Inferior parietal cortex (tissue), 1 donor: Measurements from ENCODE around the gene ZNF710.
A peak's percentile ranks its signal among the peaks of the same experiment; 100 is the strongest.

ENCODE experiments used
- DNase-seq: peaks from one replicate; pipeline ENCODE4 v3.0.0-alpha.2; 2016; ENCODE audit errors: extremely low spot score

Gene ZNF710

GRCh38 chr15:90039996-90040395, 38.9 kb downstream of the ZNF710 start:
- no peak for DNase-seq

DNA sequence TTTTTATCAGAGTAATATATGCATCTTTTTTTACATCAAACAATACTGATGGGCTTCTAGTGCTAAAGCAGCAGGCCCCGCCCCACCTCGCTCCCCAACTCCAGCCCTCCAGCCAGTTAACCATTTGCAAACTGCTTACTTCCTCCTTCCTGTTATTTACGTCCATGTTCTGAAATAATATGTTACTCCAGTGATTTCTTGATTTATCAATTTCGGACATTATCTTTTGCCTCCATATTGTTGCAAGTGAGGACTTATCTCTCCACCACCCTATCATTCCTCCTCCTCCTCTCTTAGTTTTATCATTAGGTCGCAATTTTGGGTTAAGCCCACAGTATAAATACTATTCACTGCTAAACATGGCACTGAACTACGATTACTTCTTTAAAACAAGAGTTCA, 39.5 kb downstream of the ZNF710 start:
- no peak for DNase-seq

GRCh38 chr15:90042356-90042755, 41.2 kb downstream of the ZNF710 start:
- DNase-seq = no peak

DNA sequence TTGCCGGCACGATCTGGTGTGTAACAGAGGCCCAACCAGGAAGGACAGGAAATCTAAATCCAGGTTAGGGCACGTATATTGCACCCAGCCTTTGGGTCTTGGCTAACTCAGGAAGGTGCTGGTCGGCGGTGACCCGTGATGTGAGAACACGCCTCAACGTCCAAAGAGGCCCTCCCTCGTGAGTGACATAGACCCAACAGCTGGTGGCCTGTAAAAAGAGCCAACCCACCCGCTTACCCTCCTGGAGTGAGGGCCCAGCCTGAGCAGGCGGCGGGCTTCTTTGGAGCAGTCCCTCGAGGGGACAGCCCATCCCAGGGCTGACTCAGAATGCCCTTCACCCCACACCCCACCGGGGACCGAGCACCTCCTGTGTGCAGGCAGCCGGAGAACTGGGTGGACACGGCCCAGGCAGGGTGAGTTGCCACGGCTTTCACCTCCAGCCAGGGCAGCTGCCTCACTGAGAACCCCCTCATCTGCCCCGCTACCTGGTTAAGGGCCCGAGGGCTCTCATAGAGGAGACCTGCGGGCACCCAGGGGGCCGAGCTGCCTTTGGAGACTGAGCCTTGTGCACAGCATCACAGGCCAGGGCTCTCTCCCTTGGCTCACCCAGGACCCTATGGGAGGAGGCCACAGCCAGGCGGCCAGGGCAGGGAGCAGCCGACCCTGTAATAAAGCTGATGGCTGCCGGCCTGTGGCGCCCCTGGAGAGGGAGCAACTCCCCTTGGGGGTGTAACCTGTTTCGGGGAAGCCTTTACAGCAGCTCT, 41.8 kb downstream of the ZNF710 start:
- no peak for DNase-seq

- DNase-seq = no peak
These were observed 42.4 kb downstream of the ZNF710 start for GRCh38 chr15:90043530-90044010.

DNA sequence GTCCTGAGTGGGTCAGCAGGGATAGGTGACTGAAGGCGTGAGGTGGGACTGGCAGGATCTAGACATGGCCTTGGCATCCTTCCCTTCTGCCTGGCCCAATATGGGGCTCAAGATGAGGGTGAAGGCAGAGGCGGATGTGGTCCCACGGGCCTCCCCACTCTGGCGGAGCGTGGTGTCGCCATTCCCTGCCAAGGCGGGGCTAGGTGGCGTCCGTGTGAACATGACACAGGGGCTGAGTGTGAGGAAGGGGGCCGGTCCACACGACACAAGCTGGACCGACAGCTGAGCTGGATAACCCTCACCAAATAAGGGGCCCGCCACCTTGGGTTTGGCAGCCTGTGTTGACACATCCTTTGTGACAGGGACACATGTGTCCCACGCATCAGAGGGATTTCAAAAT, 43.1 kb downstream of the ZNF710 start:
- DNase-seq = no peak

GRCh38 chr15:90044916-90045371, 43.8 kb downstream of the ZNF710 start:
- no peak for DNase-seq

DNA sequence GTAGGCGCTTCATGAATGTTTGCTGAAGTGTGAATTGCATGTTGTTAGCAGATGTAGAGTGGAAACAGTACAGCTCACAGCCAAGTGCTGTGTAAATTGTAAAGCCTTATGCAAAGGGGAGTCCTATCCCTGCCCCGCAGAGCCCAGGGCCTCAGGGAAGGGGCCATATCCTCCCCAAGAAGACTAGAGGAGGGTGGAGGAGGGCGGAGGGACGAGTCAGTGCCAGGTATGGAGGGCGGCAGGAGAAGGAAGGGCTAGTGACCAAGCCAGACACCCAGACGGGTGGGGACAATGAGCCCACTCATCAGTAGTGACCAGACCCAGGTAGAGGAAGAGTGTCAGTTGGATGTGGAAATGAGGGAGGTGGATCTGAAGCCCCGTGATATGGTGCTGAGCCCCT, 45.2 kb downstream of the ZNF710 start:
- DNase-seq = no peak

- DNase-seq = no peak
These were observed 45.8 kb downstream of the ZNF710 start for GRCh38 chr15:90046911-90047392.

- DNase-seq = no peak
These were observed 46.9 kb downstream of the ZNF710 start for GRCh38 chr15:90047956-90048575.

GRCh38 chr15:90049030-90049429, 47.9 kb downstream of the ZNF710 start:
- DNase-seq = no peak

GRCh38 chr15:90049666-90050604, 48.8 kb downstream of the ZNF710 start:
- no peak for DNase-seq

GRCh38 chr15:90051874-90052273, 50.8 kb downstream of the ZNF710 start:
- DNase-seq = no peak

DNA sequence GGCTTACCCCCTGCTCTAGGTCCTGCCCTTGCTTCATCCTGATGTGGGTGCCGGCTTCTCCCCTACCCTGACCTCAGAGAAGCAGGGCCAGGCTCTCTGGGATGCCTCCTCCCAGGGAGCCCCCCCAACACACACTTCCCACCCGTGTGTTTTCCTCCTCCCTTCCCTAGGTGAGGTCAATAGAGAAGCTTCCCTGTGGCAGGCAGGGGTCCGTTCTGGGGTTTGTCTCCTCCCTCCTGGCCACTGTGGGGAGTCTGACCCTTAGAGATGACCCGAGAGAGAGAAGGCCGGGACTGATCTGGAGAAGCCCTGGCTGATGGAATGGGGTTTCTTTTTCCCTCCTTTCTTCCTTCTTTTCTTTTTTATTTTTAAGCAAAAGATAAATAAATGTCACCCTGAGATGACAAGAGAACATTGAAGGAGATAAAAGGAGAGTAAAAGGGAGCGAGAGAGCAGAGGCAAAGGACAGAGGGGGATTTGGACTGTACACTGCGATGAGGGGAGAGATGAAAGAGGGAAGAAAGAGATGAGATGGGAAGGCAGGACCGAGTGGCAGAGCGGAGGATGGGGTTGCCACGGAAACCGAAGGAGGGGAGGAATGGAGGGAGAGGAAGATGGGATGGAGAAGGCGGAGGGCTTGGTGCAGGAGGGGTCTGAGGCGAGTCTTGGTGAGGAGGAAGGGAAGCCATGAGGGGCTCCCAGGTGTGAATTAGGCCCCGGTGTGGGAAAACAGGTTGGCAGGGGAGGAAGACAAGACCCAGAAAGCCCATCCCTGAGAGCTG, 52.8 kb downstream of the ZNF710 start:
- DNase-seq = no peak

DNA sequence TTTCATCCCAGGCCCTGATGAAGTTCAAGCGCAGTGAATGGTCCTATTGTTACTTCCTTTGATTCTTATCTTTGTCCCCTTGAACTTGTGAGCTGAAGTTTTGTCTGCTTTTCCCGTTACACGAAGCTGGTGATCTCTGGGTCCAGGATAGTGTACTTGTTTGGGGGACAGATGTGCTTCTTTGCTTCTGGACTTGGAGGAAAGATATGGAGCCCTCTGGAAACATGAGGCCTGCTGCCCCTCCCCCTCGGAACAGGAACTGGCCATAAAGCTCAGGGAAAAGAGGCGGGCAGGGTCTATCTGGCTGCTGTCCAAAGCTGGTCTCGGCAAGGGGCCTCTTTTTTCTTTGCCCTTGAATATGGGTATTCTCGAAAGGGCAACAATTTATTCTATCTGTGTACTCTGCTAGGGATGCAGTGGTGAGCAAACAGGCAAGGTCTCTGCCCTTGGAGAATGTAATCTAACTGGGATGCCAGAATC, 53.5 kb downstream of the ZNF710 start:
- no peak for DNase-seq

DNA sequence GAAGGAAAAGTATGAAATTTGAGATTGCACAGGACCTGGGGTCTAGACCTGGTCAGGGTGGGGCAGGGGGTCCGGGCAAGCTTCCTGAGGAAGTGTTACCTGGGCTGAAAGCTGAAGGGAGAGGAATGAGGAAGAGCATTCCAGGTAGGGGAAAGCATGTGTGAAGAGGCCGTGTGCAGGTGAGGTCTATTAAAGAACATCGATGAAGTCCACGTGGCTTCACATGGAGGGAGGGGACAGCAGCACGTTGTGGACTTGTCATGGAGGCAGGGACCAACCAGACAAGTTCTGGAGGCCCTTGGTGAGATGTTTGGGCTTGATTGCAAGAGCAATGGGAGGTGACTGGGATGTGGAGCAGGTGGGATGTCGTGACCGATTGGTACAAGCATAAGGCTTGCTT, 54.1 kb downstream of the ZNF710 start:
- no peak for DNase-seq

DNA sequence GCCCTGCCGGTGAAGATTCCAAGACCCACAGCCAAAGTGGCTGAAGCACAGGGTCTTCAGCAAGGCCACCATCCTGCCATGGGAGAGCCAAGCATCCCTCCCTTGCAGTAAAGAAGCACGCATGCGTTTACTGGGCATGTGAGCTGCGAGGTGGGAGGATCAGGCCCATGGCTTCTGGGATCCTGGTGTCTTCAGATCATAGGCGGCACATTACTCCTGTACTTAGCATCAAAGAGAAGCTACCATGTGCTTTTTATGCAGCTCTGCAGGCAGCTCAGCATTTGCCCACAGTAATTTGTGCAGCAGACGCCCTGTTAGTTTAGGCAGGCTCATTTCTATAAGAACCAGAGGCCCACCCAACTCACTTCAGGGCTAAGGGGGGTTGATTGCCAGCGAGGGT, 55.4 kb downstream of the ZNF710 start:
- no peak for DNase-seq

DNA sequence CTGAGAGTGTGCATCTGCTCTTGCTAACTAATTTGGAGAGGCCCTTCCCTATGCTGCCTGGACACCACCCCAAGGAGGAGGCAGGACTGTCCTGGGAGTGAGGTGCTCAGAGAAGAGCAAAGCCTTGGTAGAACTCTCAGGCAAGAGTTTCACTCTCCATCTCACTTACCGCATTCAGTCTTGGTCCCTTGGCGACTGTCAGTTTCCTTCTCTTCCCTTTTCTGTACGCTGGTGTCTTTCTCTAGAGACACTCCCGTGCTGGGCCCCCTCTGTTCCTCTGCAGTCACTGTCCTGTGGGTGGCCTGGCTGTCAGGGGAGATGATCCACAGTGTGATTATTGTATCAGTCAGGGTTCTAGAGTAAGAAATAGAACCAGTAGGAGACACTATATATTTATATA, 57.2 kb downstream of the ZNF710 start:
- no peak for DNase-seq

- no peak for DNase-seq
These were observed 57.7 kb downstream of the ZNF710 start for GRCh38 chr15:90058775-90059174.

DNA sequence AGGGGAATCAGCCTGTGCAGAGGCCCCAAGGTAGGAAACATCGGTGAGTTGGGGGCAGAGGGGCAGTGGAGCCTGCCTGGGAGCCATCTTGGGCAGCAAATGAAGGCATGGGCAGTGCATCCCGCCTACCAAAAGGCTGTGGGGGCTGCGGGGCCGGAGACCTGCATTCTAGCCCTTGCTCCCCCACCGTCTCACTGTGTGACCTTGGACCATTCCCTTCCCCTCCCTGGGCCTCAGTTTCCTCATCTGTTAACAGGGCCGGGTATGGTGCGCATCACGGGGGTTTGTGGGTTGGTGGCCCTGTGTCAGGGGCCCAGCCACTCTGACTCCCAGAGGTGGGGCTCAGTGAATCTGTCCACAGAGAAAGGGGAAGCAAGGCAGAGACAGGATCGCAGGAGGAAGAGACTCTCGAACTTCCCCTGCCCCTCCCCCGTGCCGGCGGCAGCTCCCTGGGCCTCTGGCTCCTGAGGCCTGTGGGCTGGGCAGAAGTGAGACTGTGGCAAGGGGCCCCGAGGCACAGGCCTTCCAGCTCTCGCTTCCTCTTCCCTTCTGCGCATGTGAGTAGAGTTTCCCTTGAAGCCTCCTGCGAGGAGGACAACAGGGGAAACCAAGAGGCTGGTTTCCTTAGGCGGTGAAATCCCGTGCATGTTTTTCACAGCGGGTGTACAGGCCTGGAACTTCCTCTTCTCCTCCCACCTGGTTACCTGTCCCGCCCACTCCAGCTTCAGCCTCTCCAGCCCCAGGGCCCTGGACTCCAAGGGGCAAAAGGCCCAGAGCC, 58.3 kb downstream of the ZNF710 start:
- peak; percentile 32 for DNase-seq
